GM18858 (cell line): ENCODE results near the gene LRCH3.
A peak's percentile ranks its signal among the peaks of the same experiment; 100 is the strongest.
"Not testable (repeated sequence)": the region's sequence is repeated elsewhere in the genome, so short reads cannot be mapped to it uniquely, and the experiment has no call there.

Source experiments
- ATAC-seq: cut with Tn5 transposase; IDR thresholded peaks from one replicate; pipeline ENCODE4 v1.9.1; 2021; ENCODE audit not compliant: unreplicated experiment

LRCH3 gene

GRCh38 chr3:197882586-197882985 lies 91.5 kb downstream of the LRCH3 start:
- no peak for ATAC-seq

GRCh38 chr3:197883541-197883940 lies 92.5 kb downstream of the LRCH3 start:
- no peak for ATAC-seq

- not testable (repeated sequence) for ATAC-seq
These were observed 93.3 kb downstream of the LRCH3 start for GRCh38 chr3:197884330-197884729.

- not testable (repeated sequence) for ATAC-seq
These were observed 95.0 kb downstream of the LRCH3 start for GRCh38 chr3:197886052-197886451.

GRCh38 chr3:197887430-197888053 lies 96.5 kb downstream of the LRCH3 start:
- ATAC-seq = not testable (repeated sequence)

GRCh38 chr3:197888511-197888910 lies 97.5 kb downstream of the LRCH3 start:
- ATAC-seq = no peak

- ATAC-seq = no peak
These were observed 98.3 kb downstream of the LRCH3 start for GRCh38 chr3:197889204-197889930.

- ATAC-seq = no peak
These were observed 99.6 kb downstream of the LRCH3 start for GRCh38 chr3:197890693-197891092.

- ATAC-seq = no peak
These were observed 101.1 kb downstream of the LRCH3 start for GRCh38 chr3:197892162-197892561.

- no peak for ATAC-seq
These were observed 105.4 kb downstream of the LRCH3 start for GRCh38 chr3:197896421-197896820.

GRCh38 chr3:197899833-197900478 lies 108.9 kb downstream of the LRCH3 start:
- no peak for ATAC-seq

- ATAC-seq = no peak
These were observed 110.6 kb downstream of the LRCH3 start for GRCh38 chr3:197901626-197902025.

- peak; percentile 88 for ATAC-seq
These were observed 115.2 kb downstream of the LRCH3 start for GRCh38 chr3:197906023-197906849.

- ATAC-seq = no peak
These were observed 115.8 kb downstream of the LRCH3 start for GRCh38 chr3:197906850-197907187.

GRCh38 chr3:197907196-197907595 lies 116.1 kb downstream of the LRCH3 start:
- no peak for ATAC-seq

- ATAC-seq = not testable (repeated sequence)
These were observed 117.5 kb downstream of the LRCH3 start for GRCh38 chr3:197908550-197908949.

GRCh38 chr3:197908957-197909701 lies 118.1 kb downstream of the LRCH3 start:
- ATAC-seq = no peak

- no peak for ATAC-seq
These were observed 121.9 kb downstream of the LRCH3 start for GRCh38 chr3:197912741-197913476.

- ATAC-seq = no peak
These were observed 122.8 kb downstream of the LRCH3 start for GRCh38 chr3:197913641-197914380.
